H1 (cell line): ENCODE measurements around the gene TAF4. TPM values are rescaled to one million over a fixed set of nuclear protein-coding genes. Genes with fewer than 3 reads are reported as not detected.

Source experiments
- CTCF ChIA-PET: fragments of 300-600 bp; sonication (Branson Sonifier 250); formaldehyde crosslinking; loops from one replicate; lab custom pipeline; 2021; ENCODE audit not compliant: partially characterized antibody; lab: Charles Lee
- POLR2A ChIA-PET: fragments of 300-600 bp; sonication (Branson Sonifier 250); formaldehyde crosslinking; loops from one replicate; lab custom pipeline; 2021; ENCODE audit warnings: inconsistent platforms; ENCODE audit not compliant: partially characterized antibody; lab: Charles Lee
- DNase-seq, 2 experiments: peaks; one replicate each; pipeline versions ENCODE4 v3.0.0 to v3.0.0-alpha.2; 2010 to 2022; ENCODE audit warnings: low spot score in 2 of 2, low read depth in 1 of 2, mixed read lengths in 1 of 2
- FAIRE-seq: peaks from 2 replicates; lab custom pipeline; 2011; peaks lifted over from hg19 to GRCh38; lab: Jason Lieb, UNC
- H2AFZ ChIP-seq: 2 replicates; pipeline ENCODE4 v1.8.1; 2012; ENCODE audit warnings: low read length, inconsistent platforms
- H2AK5ac ChIP-seq: 2 replicates; pipeline ENCODE4 v1.6.1; 2013; ENCODE audit warnings: low read depth, low read length
- H2BK120ac ChIP-seq: replicated peaks from 2 replicates; pipeline ENCODE3; 2013; ENCODE audit warnings: low read depth, low read length, inconsistent platforms
- H2BK12ac ChIP-seq: 2 replicates; pipeline ENCODE4 v1.6.1; 2013; ENCODE audit warnings: low read depth, low read length
- H2BK15ac ChIP-seq: 2 replicates; pipeline ENCODE4 v1.6.1; 2013; ENCODE audit warnings: low read length
- H2BK20ac ChIP-seq: 2 replicates; pipeline ENCODE4 v1.6.1; 2013; ENCODE audit warnings: low read length
- H2BK5ac ChIP-seq: 2 replicates; pipeline ENCODE4 v1.6.1; 2013; ENCODE audit warnings: low read depth, low read length
- H3K14ac ChIP-seq: 2 replicates; pipeline ENCODE4 v1.6.1; 2013; ENCODE audit warnings: inconsistent platforms; ENCODE audit not compliant: insufficient read length
- H3K18ac ChIP-seq: 2 replicates; pipeline ENCODE4 v1.6.1; 2013; ENCODE audit warnings: low read length; ENCODE audit errors: extremely low read depth
- H3K23ac ChIP-seq: 2 replicates; pipeline ENCODE4 v1.6.1; 2013; ENCODE audit warnings: inconsistent platforms; ENCODE audit not compliant: insufficient read length
- H3K23me2 ChIP-seq: 2 replicates; pipeline ENCODE4 v1.6.1; 2013; ENCODE audit warnings: low read depth, low read length
- H3K27ac ChIP-seq: 2 replicates; pipeline ENCODE4 v1.6.1; 2011; ENCODE audit warnings: low read depth, low read length, inconsistent platforms
- H3K27me3 ChIP-seq, 4 experiments: replicated peaks in 1 of 4; 1 replicate in 1 of 4; 2 replicates in 3 of 4; pipeline versions ENCODE4 v1.6.1 to v1.8.1; 2011 to 2013; ENCODE audit warnings: low read length in 3 of 4, mild to moderate bottlenecking in 3 of 4, inconsistent platforms in 2 of 4, mixed read lengths in 2 of 4, moderate library complexity in 1 of 4; ENCODE audit not compliant: control insufficient read depth in 3 of 4, insufficient read depth in 3 of 4; ENCODE audit errors: extremely low read depth in 1 of 4
- H3K36me3 ChIP-seq, 4 experiments: 2 replicates each; pipeline versions ENCODE4 v1.6.1 to v1.8.1; 2011 to 2013; ENCODE audit warnings: mild to moderate bottlenecking in 4 of 4, low read length in 3 of 4, moderate library complexity in 2 of 4, control low read depth in 1 of 4, inconsistent platforms in 1 of 4; ENCODE audit not compliant: insufficient read depth in 4 of 4, control insufficient read depth in 2 of 4
- H3K4ac ChIP-seq: replicated peaks from 2 replicates; pipeline ENCODE3; 2013; ENCODE audit warnings: low read length, low read depth, mixed read lengths, inconsistent platforms; ENCODE audit not compliant: insufficient read length
- H3K4me1 ChIP-seq, 4 experiments: replicated peaks in 1 of 4; 1 replicate in 1 of 4; 2 replicates in 3 of 4; pipeline versions ENCODE4 v1.6.1 to v1.8.1; 2011 to 2013; ENCODE audit warnings: low read length in 3 of 4, inconsistent platforms in 2 of 4, mixed read lengths in 1 of 4; ENCODE audit not compliant: insufficient read depth in 4 of 4, control insufficient read depth in 3 of 4
- H3K4me2 ChIP-seq, 2 experiments: 2 replicates each; pipeline versions ENCODE4 v1.6.1 to v1.8.1; 2011 to 2013; ENCODE audit warnings: low read depth in 2 of 2, low read length in 2 of 2, control low read depth in 1 of 2, inconsistent platforms in 1 of 2, mild to moderate bottlenecking in 1 of 2; ENCODE audit not compliant: insufficient read depth in 1 of 2
- H3K4me3 ChIP-seq, 4 experiments: fragments of 200-600, 300-600 bp in 1 of 4; sonication (generic), shearing (Covaris generic), sonication (Bioruptor Twin) in 1 of 4; 2 replicates each; pipeline versions ENCODE4 v1.5.1 to v1.8.1; 2011 to 2016; ENCODE audit warnings: low read length in 4 of 4, low read depth in 3 of 4, control low read depth in 2 of 4, inconsistent platforms in 2 of 4, mild to moderate bottlenecking in 2 of 4, mixed read lengths in 1 of 4, moderate library complexity in 1 of 4; ENCODE audit not compliant: insufficient read depth in 2 of 4; ENCODE audit errors: extremely low read depth in 1 of 4
- H3K56ac ChIP-seq: replicated peaks from 2 replicates; pipeline ENCODE3; 2013; ENCODE audit warnings: low read depth, mild to moderate bottlenecking, mixed read lengths, low read length, inconsistent platforms; ENCODE audit not compliant: insufficient read length
- H3K79me1 ChIP-seq: 2 replicates; pipeline ENCODE4 v1.6.1; 2013; ENCODE audit warnings: low read depth, low read length, control low read depth
- H3K79me2 ChIP-seq, 2 experiments: 2 replicates each; pipeline versions ENCODE4 v1.6.1 to v1.8.1; 2012 to 2013; ENCODE audit warnings: low read length in 2 of 2, mild to moderate bottlenecking in 2 of 2, inconsistent platforms in 1 of 2; ENCODE audit not compliant: insufficient read depth in 2 of 2, control insufficient read depth in 1 of 2
- H3K9ac ChIP-seq, 4 experiments: replicated peaks in 1 of 4; 1 replicate in 1 of 4; 2 replicates in 3 of 4; pipeline versions ENCODE4 v1.6.1 to v1.8.1; 2011 to 2013; ENCODE audit warnings: low read depth in 3 of 4, low read length in 3 of 4, control low read depth in 2 of 4, mild to moderate bottlenecking in 2 of 4, moderate library complexity in 2 of 4, inconsistent platforms in 1 of 4; ENCODE audit errors: extremely low read depth in 1 of 4
- H3K9me3 ChIP-seq, 2 experiments: 2 replicates each; pipeline versions ENCODE4 v1.6.1 to v1.8.1; 2012 to 2013; ENCODE audit warnings: mild to moderate bottlenecking in 2 of 2, moderate library complexity in 2 of 2, control low read depth in 1 of 2, inconsistent platforms in 1 of 2, low read depth in 1 of 2, low read length in 1 of 2, mixed read lengths in 1 of 2; ENCODE audit not compliant: insufficient read depth in 2 of 2
- H4K20me1 ChIP-seq, 2 experiments: replicated peaks in 1 of 2; 2 replicates each; pipeline versions ENCODE3 to v1.8.1; 2011 to 2013; ENCODE audit warnings: inconsistent platforms in 2 of 2, low read length in 2 of 2, mild to moderate bottlenecking in 1 of 2; ENCODE audit not compliant: insufficient read depth in 2 of 2, control insufficient read depth in 1 of 2
- H4K5ac ChIP-seq: 2 replicates; pipeline ENCODE4 v1.6.1; 2013; ENCODE audit warnings: low read length, low read depth, mixed read lengths, inconsistent platforms; ENCODE audit not compliant: insufficient read length
- H4K8ac ChIP-seq: 2 replicates; pipeline ENCODE4 v1.8.0; 2013; ENCODE audit warnings: mild to moderate bottlenecking, moderate library complexity, low read length, inconsistent platforms; ENCODE audit not compliant: insufficient read depth; ENCODE audit errors: extremely low read depth
- H4K91ac ChIP-seq: replicated peaks from 2 replicates; pipeline ENCODE3; 2013; ENCODE audit warnings: low read length, mixed read lengths, inconsistent platforms; ENCODE audit not compliant: insufficient read length
- JUND ChIP-seq: IDR thresholded peaks from 2 replicates; pipeline ENCODE4 v1.6.1; 2011; ENCODE audit warnings: mild to moderate bottlenecking, improper control_type of control experiment, low read length
- SIX5 ChIP-seq: IDR thresholded peaks from 2 replicates; pipeline ENCODE4 v1.6.1; 2011; ENCODE audit warnings: mild to moderate bottlenecking, low read depth, low read length
- SP2 ChIP-seq: IDR thresholded peaks from 2 replicates; pipeline ENCODE4 v1.6.1; 2012; ENCODE audit warnings: mild to moderate bottlenecking, low read length, inconsistent platforms
- USF2 ChIP-seq: IDR thresholded peaks from 2 replicates; pipeline ENCODE4 v1.6.1; 2011; ENCODE audit warnings: low read length, improper control_type of control experiment
- WGBS, 2 experiments: shearing (Covaris generic) in 1 of 2; methylation state at CpG; one replicate each; pipeline versions ENCODE4 v1.1.6 to v1.1.7; 2013 to 2015; ENCODE audit warnings: low lambda C conversion rate in 2 of 2, mixed read lengths in 2 of 2, inconsistent platforms in 1 of 2, low coverage in 1 of 2, missing lambda C conversion rate in 1 of 2; ENCODE audit not compliant: insufficient replicate concordance in 2 of 2, insufficient coverage in 1 of 2, insufficient read length in 1 of 2; ENCODE audit errors: extremely low coverage in 1 of 2, missing lambda C conversion rate in 1 of 2; 5-methylcytosine and 5-hydroxymethylcytosine counted together
- polyA plus RNA-seq, 7 experiments: library from polyadenylated mRNA; depleted of rRNA in 3 of 7; stranded (reverse) in 5 of 7; unstranded in 2 of 7; fragments of >200 nt in 5 of 7; fragments of 200-250 nt in 2 of 7; gene quantifications; 1 replicate in 5 of 7; 2 replicates in 1 of 7; 4 replicates in 1 of 7; pipeline versions ENCODE4 v1.2.1 to v1.2.3, GENCODE V29; 2011 to 2013; ENCODE audit warnings: missing spikeins in 2 of 7, mixed read lengths in 2 of 7
- total RNA-seq: library from RNA; stranded (reverse); fragmentation: NEBNext Ultra II Directional; extraction: Animal tissue kit (Norgen Biotek cat#: 25700); gene quantifications from 2 replicates; pipeline ENCODE4 v1.2.1, GENCODE V29; 2021

TAF4 gene
- total and polyA plus RNA-seq, 2 of the 8 experiments (the other 6 are each of a cell fraction or from before 2014, with no cell fraction given) = 16.0 to 30.1 TPM

DNA sequence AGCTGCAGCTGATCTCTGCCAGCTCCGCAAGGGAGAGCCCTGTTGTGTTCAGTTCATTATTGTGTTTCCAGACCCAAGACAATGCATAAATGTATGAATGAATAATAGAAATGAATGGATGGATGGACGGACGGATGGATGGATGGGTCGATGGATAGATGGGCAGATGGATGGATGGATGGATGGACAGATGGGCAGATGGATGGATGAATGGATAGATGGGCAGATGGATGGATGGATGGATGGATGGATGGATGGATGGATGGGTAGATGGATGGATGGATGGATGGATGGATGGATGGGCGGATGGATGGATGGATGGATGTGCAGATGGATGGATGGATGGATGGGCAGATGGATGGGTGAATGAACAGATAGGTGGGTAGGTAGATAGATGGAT, 39.9 kb upstream of the TAF4 start:
- H2BK5ac ChIP-seq = no peak overlapping the region
- no peaks in the 10 kb centered on the region for H3K79me2 ChIP-seq
- no peak overlapping the region for H3K4me3 ChIP-seq
- no peaks in the 10 kb centered on the region for H3K36me3 ChIP-seq
- POLR2A ChIA-PET = no interaction called here
- no peak for FAIRE-seq
- H3K23ac ChIP-seq = no peak overlapping the region
- H3K27me3 ChIP-seq = peaks cover 0 to 3% (median 0%) of the 10 kb centered on the region in 4 experiments; a peak in 1 of 7 replicates
- H2AFZ ChIP-seq = no peak overlapping the region
- 85 to 100% methylated on average over 3 to 5 of the region's 5 CpGs for WGBS, 2 experiments
- no peaks in the 10 kb centered on the region for H4K20me1 ChIP-seq
- no peak overlapping the region for H3K4me2 ChIP-seq
- no peak overlapping the region for H2BK120ac ChIP-seq
- H4K8ac ChIP-seq = no peak overlapping the region
- no peak overlapping the region for H3K27ac ChIP-seq
- no peak overlapping the region for H3K9ac ChIP-seq
- peaks cover 4% of the 10 kb centered on the region; the same call in 1 of the 2 replicates for H3K23me2 ChIP-seq
- no peak overlapping the region for H2AK5ac ChIP-seq
- CTCF ChIA-PET = no interaction called here
- no peak overlapping the region for H4K91ac ChIP-seq
- no peaks in the 10 kb centered on the region for H3K79me1 ChIP-seq
- peaks cover 12 to 30% of the 10 kb centered on the region in 2 experiments for H3K9me3 ChIP-seq
- H3K56ac ChIP-seq = no peak overlapping the region
- DNase-seq = no peak
- no peak for TF ChIP-seq USF2
- no peak for TF ChIP-seq SP2
- TF ChIP-seq JUND = no peak
- no peak for TF ChIP-seq SIX5
- no peak overlapping the region for H3K18ac ChIP-seq
- no peaks in the 10 kb centered on the region; a peak in 1 of 7 replicates for H3K4me1 ChIP-seq
- no peak overlapping the region for H3K4ac ChIP-seq
- H2BK20ac ChIP-seq = no peak overlapping the region
- no peak overlapping the region for H2BK12ac ChIP-seq
- no peak overlapping the region for H2BK15ac ChIP-seq
- H4K5ac ChIP-seq = no peak overlapping the region
- H3K14ac ChIP-seq = no peak overlapping the region
